Panc1 (cell line): Measurements from ENCODE around the gene GPR180.

Experiments
- POLR2AphosphoS5 ChIP-seq: IDR thresholded peaks from 2 replicates; pipeline ENCODE4 v1.6.1; 2012; ENCODE audit warnings: mild to moderate bottlenecking, low read depth, low read length, moderate library complexity
- TF ChIP-seq, protein P1 (sequence below): fragments of 450-650 bp; IDR thresholded peaks from 2 replicates; pipeline ENCODE4 v1.5.1; 2017; ENCODE audit warnings: mild to moderate bottlenecking

DNA sequence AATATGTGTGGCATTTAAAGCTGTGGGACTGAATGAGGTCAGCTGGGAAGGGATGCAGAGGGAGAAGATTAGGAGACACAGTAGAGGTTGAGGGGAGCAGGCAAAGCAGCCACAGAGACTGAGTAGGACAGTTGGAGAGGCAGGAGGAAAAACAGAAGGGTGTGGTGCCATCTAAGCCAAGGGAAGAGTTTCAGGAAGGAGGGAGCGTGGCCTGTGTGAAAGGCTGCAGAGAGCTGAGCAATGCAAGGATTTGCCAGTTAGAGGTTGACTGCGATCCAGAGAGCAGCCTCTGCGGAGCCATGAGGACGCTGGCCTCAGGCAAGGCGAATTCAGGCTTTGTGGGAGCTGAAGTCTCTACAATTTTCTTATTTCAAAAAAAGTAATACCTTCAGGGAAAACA lies 81.8 kb downstream of the GPR180 start:
- TF ChIP-seq, protein P1, sequence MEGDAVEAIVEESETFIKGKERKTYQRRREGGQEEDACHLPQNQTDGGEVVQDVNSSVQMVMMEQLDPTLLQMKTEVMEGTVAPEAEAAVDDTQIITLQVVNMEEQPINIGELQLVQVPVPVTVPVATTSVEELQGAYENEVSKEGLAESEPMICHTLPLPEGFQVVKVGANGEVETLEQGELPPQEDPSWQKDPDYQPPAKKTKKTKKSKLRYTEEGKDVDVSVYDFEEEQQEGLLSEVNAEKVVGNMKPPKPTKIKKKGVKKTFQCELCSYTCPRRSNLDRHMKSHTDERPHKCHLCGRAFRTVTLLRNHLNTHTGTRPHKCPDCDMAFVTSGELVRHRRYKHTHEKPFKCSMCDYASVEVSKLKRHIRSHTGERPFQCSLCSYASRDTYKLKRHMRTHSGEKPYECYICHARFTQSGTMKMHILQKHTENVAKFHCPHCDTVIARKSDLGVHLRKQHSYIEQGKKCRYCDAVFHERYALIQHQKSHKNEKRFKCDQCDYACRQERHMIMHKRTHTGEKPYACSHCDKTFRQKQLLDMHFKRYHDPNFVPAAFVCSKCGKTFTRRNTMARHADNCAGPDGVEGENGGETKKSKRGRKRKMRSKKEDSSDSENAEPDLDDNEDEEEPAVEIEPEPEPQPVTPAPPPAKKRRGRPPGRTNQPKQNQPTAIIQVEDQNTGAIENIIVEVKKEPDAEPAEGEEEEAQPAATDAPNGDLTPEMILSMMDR, result no peak
- no peak for TF ChIP-seq POLR2AphosphoS5
